ENCODE results near the gene SLC25A39. TPM values are rescaled to one million over a fixed set of nuclear protein-coding genes. Genes with fewer than 3 reads are reported as not detected.

Gene SLC25A39
- total RNA-seq, 1 donor from 2014 or later, result 129 TPM

DNA sequence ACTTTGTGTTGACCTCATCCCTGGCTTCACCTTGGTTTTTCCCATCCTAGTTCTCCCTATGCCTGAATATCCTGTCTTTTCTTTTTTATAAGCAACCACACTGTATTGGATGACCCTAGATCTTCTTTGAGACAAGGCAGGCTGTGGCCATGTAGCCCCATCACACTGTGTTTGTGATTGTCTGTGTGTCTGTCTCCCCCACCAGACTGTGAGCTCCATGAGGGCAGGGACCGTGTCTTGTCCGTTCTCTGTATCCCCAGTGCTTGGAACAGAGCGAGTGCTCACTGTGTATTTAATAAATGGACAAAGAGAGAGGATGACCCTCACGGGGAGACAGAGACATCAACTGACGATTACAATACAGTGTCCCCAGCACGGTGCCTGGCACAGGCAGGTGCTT, 7.1 kb downstream of the SLC25A39 start:
- DNase-seq (no peak), ATAC-seq (ENCODE audit: low read depth) (no peak)
- intact Hi-C loops (cut with micrococcal nuclease), result loop anchor here (5.0 kb wide), 1 partner anchor 35 kb away; no protein-coding TSS in a partner anchor
- H3K36me3 Mint-ChIP-seq (ENCODE audit: low read depth), result peaks cover 34% of the 10 kb centered on the region
- peaks cover 34% of the 10 kb centered on the region for H3K27me3 Mint-ChIP-seq
- peak overlapping the region; percentile 8 for H3K4me3 Mint-ChIP-seq
- peaks cover 2% of the 10 kb centered on the region for H3K9me3 Mint-ChIP-seq
- CTCF ChIA-PET, result interaction anchor here (1.6 kb wide), 1 partner anchor 107 kb away, joined by 8 read pairs; no protein-coding TSS in a partner anchor
- no peak for TF ChIP-seq CTCF (IDR thresholded peaks at IDR 0.05)
- H3K27ac Mint-ChIP-seq, result no peak overlapping the region
- H3K4me1 Mint-ChIP-seq, result peaks cover 14% of the 10 kb centered on the region
- POLR2A ChIA-PET, result interaction anchor here (1.6 kb wide), 1 partner anchor 8 kb away, joined by 3 read pairs; no protein-coding TSS in a partner anchor

- Mint-ChIP-seq H3K4me3 (peak overlapping the region; percentile 57), H3K27ac (no peak overlapping the region), H3K27me3 (peaks cover 37% of the 10 kb centered on the region), H3K9me3 (peaks cover 2% of the 10 kb centered on the region), H3K4me1 (peaks cover 14% of the 10 kb centered on the region), H3K36me3 (ENCODE audit: low read depth) (peaks cover 19% of the 10 kb centered on the region)
- ATAC-seq (ENCODE audit: low read depth), result no peak
- intact Hi-C loops (cut with micrococcal nuclease), result loop anchor here (5.0 kb wide), 1 partner anchor 36 kb away; no protein-coding TSS in a partner anchor
- ChIA-PET POLR2A (interaction anchor here (0.6 to 2.5 kb wide), 5 partner anchors 8 to 95 kb away, joined by 3 to 24 read pairs (median 3); partner anchors contain the start of gene SLC25A39), CTCF (interaction anchor here (0.7 to 1.6 kb wide), 2 partner anchors 44 to 106 kb away, joined by 3 to 8 read pairs; no protein-coding TSS in a partner anchor)
- TF ChIP-seq CTCF (IDR thresholded peaks at IDR 0.05), result no peak
- no peak for DNase-seq
These were observed 8.6 kb downstream of the SLC25A39 start for GRCh38 chr17:44315760-44316731.

GRCh38 chr17:44314869-44315661, 9.6 kb downstream of the SLC25A39 start:
- ATAC-seq (ENCODE audit: low read depth) (peak; percentile 63), DNase-seq (no peak)
- POLR2A ChIA-PET, result interaction anchor here (0.6 to 2.5 kb wide), 4 partner anchors 9 to 94 kb away, joined by 3 to 24 read pairs (median 4); partner anchors contain the start of gene SLC25A39
- CTCF ChIA-PET, result interaction anchor here (0.7 kb wide), 1 partner anchor 93 kb away, joined by 3 read pairs; no protein-coding TSS in a partner anchor
- peaks cover 17% of the 10 kb centered on the region for H3K4me1 Mint-ChIP-seq
- intact Hi-C loops (cut with micrococcal nuclease), result loop anchor here (5.0 kb wide), 1 partner anchor 37 kb away; no protein-coding TSS in a partner anchor
- peak overlapping the region; percentile 66 for H3K4me3 Mint-ChIP-seq
- H3K27ac Mint-ChIP-seq, result no peak overlapping the region
- H3K9me3 Mint-ChIP-seq, result peaks cover 2% of the 10 kb centered on the region
- H3K36me3 Mint-ChIP-seq (ENCODE audit: low read depth), result peaks cover 9% of the 10 kb centered on the region
- TF ChIP-seq CTCF (IDR thresholded peaks at IDR 0.05), result no peak
- H3K27me3 Mint-ChIP-seq, result peaks cover 39% of the 10 kb centered on the region

- Mint-ChIP-seq H3K9me3 (peaks cover 2% of the 10 kb centered on the region), H3K4me3 (peak overlapping the region; percentile 50), H3K36me3 (ENCODE audit: low read depth) (peaks cover 4% of the 10 kb centered on the region), H3K4me1 (peaks cover 22% of the 10 kb centered on the region), H3K27me3 (peaks cover 44% of the 10 kb centered on the region), H3K27ac (no peak overlapping the region)
- ATAC-seq (ENCODE audit: low read depth), result no peak
- ChIA-PET CTCF (interaction anchor here (0.8 to 1.4 kb wide), 2 partner anchors 17 to 31 kb away, joined by 3 read pairs; partner anchors contain the start of gene GRN), POLR2A (interaction anchor here (0.6 to 2.5 kb wide), 2 partner anchors 78 to 93 kb away, joined by 5 to 24 read pairs; no protein-coding TSS in a partner anchor)
- no peak for DNase-seq
- intact Hi-C loops (cut with micrococcal nuclease), result no loop called here
- no peak for TF ChIP-seq CTCF (IDR thresholded peaks at IDR 0.05)
These were observed 10.1 kb downstream of the SLC25A39 start for GRCh38 chr17:44314524-44314868.

Measured in activated B cell treated with CpG ODN at 0.5 μM for 24 hours (primary cell).